ENCODE data around the gene ORAI2. TPM values are rescaled to one million over a fixed set of nuclear protein-coding genes. Genes with fewer than 3 reads are reported as not detected.
A peak's percentile ranks its signal among the peaks of the same experiment; 100 is the strongest.

ORAI2 gene
- total and polyA plus RNA-seq, 2 of the 4 experiments (the other 2 are of a cell fraction) = 52.0 to 58.3 TPM

DNA sequence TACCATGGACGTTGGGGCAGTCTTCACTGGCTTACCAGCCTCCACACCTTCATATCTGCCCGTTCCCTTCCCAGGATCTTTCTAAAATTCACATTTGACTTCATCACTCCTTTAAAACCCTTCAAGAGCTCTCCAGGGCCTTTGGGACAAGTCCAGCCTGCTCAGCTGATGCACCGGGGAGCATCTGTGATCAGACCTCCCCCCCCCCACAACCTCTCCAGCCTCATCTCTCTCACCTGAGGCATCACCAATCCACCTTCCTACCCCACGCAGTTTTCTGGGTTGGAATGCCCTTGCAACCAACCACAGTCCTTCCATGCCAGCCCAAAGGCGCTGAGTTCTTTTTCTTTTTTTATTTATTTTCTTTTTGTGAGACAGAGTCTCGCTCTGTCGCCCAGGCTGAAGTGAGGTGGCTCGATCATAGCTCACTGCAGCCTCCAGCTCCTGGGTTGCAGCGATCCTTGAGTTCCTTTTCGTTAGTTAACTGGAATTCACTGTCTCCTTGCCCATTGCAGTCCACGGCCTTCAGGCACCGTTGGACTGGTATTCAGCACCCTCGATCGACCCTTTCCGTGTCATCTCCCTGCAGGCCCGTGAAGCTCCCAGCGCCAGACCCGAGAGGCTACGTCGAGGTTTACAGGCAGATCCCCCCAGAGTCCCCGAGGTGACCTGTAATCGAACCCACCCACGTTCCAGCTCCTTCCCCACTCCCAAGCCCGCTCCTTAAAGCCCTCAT, 30.6 kb downstream of the ORAI2 start:
- Histone ChIP-seq H3K36me3 (ENCODE audit: control insufficient read depth, insufficient read depth, low read length) (peaks cover 15% of the 10 kb centered on the region), H2BK120ac (ENCODE audit: low read depth, low read length) (peak overlapping the region; percentile 52), H2BK5ac (ENCODE audit: low read depth, low read length, poor library complexity, severe bottlenecking) (peak overlapping the region; percentile 61), H3K4me1 (ENCODE audit: control insufficient read depth, insufficient read depth, low read length) (peaks cover 6% of the 10 kb centered on the region), H2BK20ac (ENCODE audit: low read depth, low read length) (no peak overlapping the region), H4K91ac (ENCODE audit: insufficient read depth, low read depth, low read length) (peak overlapping the region; percentile 96), H3K27ac (ENCODE audit: insufficient read depth, low read length) (peak overlapping the region; percentile 89), H3K9me1 (ENCODE audit: insufficient read depth, low read length) (peaks cover 12% of the 10 kb centered on the region), H3K4me3 (ENCODE audit: insufficient read depth, low read depth, low read length) (peak overlapping the region; percentile 83), H3K9me3 (ENCODE audit: control insufficient read depth, insufficient read depth, low read length) (no peaks in the 10 kb centered on the region), H2BK15ac (ENCODE audit: low read depth, low read length) (peak overlapping the region; percentile 24; the same call in 1 of the 3 replicates), H3K23ac (ENCODE audit: low read depth, low read length) (peak overlapping the region; percentile 95), H3K9ac (ENCODE audit: low read depth, low read length) (peak overlapping the region; percentile 98), H3K4me2 (ENCODE audit: low read depth, low read length) (peak overlapping the region; percentile 98), H3K79me1 (ENCODE audit: low read depth in 1 of 2, low read length in 2 of 2) (peaks cover 25 to 64% of the 10 kb centered on the region in 2 experiments), H4K8ac (ENCODE audit: low read depth in 2 of 2, low read length in 2 of 2) (peak overlapping the region; percentile 96 to 98), H3K18ac (ENCODE audit: low read depth, low read length) (peak overlapping the region; percentile 25; the same call in 1 of the 2 replicates), H2AK9ac (replicated peaks; ENCODE audit: low read depth, low read length, poor library complexity) (peak overlapping the region; percentile 96), H3K14ac (replicated peaks; ENCODE audit: low read depth, low read length) (peak overlapping the region; percentile 94), H3K27me3 (ENCODE audit: control insufficient read depth, insufficient read depth, low read length) (no peaks in the 10 kb centered on the region), H3K4ac (ENCODE audit: low read depth, low read length) (peak overlapping the region; percentile 96), H2AK5ac (ENCODE audit: low read depth, low read length) (peak overlapping the region; percentile 87), H2AFZ (replicated peaks; ENCODE audit: low read length, poor library complexity) (peak overlapping the region; percentile 97), H3K56ac (ENCODE audit: extremely low read depth, insufficient read depth, low read length) (peak overlapping the region; percentile 73), H4K20me1 (ENCODE audit: insufficient read depth, low read length) (peaks cover 6% of the 10 kb centered on the region), H4K5ac (ENCODE audit: low read depth, low read length) (peak overlapping the region; percentile 97)
- TF ChIP-seq RFX5 (IDR thresholded peaks at IDR 0.05; ENCODE audit: low read depth, low read length) (no peak), SMC3 (IDR thresholded peaks at IDR 0.05; ENCODE audit: low read depth, low read length) (no peak), RAD21 (IDR thresholded peaks at IDR 0.05; ENCODE audit: low read length) (no peak), MAZ (IDR thresholded peaks at IDR 0.05; ENCODE audit: borderline replicate concordance, low read depth, low read length) (no peak), MXI1 (IDR thresholded peaks at IDR 0.05; ENCODE audit: borderline replicate concordance, low read depth, low read length) (no peak), MAFK (IDR thresholded peaks at IDR 0.05; ENCODE audit: low read depth, low read length) (no peak)
- TF ChIP-seq, protein P1, sequence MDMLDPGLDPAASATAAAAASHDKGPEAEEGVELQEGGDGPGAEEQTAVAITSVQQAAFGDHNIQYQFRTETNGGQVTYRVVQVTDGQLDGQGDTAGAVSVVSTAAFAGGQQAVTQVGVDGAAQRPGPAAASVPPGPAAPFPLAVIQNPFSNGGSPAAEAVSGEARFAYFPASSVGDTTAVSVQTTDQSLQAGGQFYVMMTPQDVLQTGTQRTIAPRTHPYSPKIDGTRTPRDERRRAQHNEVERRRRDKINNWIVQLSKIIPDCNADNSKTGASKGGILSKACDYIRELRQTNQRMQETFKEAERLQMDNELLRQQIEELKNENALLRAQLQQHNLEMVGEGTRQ (IDR thresholded peaks at IDR 0.05; ENCODE audit: low read depth, low read length) = no peak
- POLR2A ChIA-PET (ENCODE audit: unreplicated experiment) = no interaction called here
- no TSS peak for BruUV-seq (replicated peaks)
- CTCF ChIA-PET = interaction anchor here (0.6 kb wide), 1 partner anchor 1142 kb away, joined by 3 read pairs; no protein-coding TSS in a partner anchor
- WGBS, 2 experiments (ENCODE audit: extremely low coverage in 2 of 2, insufficient read length in 1 of 2) = 14% methylated on average over 22 of the region's 24 CpGs; no CpG with 5 or more reads in 1 of the 2 experiments
- DNase-seq (no peak), ATAC-seq (ENCODE audit: low read depth) (peak; percentile 12)
- in situ Hi-C loops (cut with MboI; ENCODE audit: low sequenced_read_pairs) (no loop called here), intact Hi-C loops (cut with micrococcal nuclease) (no loop called here), dilution Hi-C loops (cut with HindIII; ENCODE audit: low sequenced_read_pairs, unreplicated experiment) (no loop called here)

All from IMR-90 (cell line).